GM21737 (cell line): ENCODE measurements around the gene WNT7B.

Experiments used
- ATAC-seq: cut with Tn5 transposase; IDR thresholded peaks from one replicate; pipeline ENCODE4 v1.9.1; 2021; ENCODE audit warnings: mild to moderate bottlenecking, moderate library complexity; ENCODE audit not compliant: unreplicated experiment

WNT7B gene

DNA sequence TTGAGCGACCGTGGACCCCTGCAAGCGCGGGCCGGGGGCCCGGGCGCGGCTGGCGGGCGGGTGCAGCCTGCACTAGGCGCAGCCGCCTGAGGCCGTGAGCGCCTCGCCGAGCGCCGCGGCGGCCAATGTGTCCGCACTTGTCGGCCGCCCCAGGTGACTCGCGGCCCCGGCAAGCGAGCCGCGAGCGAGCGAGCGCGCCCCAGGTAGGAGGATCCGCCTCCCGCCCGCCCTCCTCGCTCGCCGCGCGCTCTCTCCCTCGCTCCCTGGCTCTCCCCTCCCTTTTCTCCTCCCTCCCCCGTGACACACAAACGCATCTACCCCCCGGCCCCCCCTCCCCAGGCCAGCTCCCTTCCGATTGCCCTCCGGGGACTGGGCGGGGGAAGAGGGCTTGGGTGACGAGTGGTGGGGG is at the start of gene WNT7B:
Gene WNT7B (minus strand): TSS at position 160 of the 409 bp plus-strand sequence. CDS start 408 bp downstream, outside the sequence.
- ATAC-seq, result no peak

DNA sequence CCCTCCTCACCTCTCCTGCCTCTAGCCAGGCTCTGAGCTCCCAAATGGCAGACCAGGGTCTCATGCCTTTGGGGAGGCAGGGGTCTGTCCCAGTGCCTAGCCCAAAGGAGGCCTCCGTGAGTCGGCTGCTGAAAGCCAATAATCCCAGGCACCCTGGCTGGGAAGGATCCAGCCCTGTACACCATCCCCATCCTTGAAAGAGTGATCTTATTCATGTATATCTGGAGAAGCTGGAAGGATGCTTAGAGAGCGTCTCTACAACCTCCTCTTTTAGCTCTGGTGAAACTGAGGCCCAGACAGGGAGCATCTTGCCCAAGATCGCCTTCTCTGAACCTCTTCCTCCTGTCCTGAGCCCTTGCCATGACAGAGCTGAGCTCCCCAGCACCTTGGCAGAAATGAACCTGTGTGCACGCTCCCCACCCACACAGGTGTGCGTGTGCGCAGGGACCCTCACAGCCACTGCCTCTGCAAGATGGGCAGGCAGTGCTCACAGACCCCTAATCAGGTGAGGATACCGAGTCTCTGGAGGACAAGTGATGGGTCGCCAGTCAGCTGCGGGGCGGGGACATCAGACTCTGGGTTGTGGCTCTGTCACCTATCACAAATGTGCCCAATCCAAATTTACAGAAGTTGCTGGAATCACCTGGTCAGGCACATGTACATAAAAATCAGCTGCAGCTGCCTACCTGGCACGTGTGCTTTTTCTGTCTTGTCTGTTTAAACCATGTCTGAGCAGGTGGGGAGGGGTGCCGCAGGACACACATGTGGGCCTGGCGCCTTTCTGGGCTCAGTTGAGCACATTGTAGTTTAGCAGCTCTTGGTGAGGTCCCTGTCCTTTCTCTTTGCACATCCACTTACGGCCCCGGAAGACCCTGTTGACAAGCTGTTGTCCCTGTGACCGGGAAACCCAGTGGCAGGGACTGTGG is 49.3 kb upstream of the WNT7B start:
- no peak for ATAC-seq

GRCh38 chr22:46025225-46025972 is 48.4 kb upstream of the WNT7B start:
- no peak for ATAC-seq

- ATAC-seq, result no peak
Measured at GRCh38 chr22:46024136-46024840, 47.3 kb upstream of the WNT7B start.

GRCh38 chr22:46023558-46023981 is 46.6 kb upstream of the WNT7B start:
- ATAC-seq, result no peak

DNA sequence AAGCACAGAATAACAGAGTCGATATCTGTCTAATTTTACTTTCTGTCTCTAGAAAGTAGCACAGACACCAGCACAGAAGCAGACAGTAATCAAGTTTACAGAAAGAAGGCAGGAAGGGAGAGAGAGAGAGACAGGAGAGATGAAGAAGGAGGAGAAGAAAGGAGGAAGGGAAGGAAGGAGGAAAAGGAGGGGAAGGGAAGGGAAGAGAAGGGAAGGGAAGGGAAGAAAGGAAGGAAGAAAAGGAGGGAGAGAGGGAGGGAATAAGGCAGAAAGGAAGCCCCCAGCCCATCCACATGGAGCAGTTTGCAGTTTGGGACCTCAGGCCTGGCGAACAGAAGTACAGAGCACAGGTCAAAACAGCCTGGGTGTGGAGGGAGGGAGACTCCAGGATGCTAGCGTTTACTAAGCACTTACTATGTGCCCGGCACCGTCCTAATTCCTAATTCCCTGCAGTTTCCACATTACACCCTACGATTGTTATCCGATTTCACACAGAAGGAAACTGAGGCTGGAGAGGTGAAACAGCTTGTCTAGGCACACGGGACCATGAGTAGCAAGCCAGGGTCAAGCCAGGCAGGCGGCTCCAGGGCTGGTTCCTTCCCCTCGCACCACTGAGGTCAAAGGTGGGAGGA is 46.0 kb upstream of the WNT7B start:
- ATAC-seq, result no peak

GRCh38 chr22:46021577-46021976 is 44.6 kb upstream of the WNT7B start:
- no peak for ATAC-seq

DNA sequence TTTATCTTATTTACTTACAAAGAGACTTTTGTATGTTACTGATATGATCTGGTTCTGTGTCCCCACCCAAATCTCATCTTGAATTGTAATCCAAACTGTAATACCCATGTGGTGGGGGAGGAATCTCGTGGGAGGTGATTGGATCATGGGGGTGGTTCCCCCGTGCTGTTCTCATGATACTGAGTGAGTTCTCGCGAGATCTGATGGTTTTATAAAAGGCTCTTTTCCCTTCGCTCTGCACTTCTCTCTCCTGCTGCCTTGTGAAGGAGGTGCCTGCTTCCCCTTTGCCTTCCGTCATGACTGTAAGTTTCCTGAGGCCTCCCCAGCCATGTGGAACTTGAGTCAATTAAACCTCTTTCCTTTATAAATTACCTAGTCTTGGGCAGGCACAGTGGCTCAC is 42.4 kb upstream of the WNT7B start:
- no peak for ATAC-seq

- ATAC-seq, result no peak
Measured at GRCh38 chr22:46018859-46019258, 41.9 kb upstream of the WNT7B start.

DNA sequence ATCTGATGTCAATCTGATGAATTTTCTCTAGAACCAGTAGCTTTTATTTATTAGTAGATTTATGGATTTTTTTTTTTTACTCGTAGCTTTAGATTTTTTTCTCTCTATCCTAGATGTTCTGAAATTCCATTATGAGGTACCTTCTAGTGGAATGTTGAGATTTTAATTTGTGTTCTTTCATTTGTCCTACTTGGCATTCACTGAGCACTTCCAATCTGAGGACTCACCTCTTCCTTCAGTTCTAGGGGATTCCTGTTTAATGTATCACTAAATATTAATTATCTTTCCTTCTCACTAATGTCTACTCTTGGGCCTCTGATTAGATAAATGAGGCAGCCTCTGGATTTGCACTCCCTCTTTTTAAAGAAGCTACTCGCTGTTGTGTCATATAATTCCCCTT is 40.2 kb upstream of the WNT7B start:
- no peak for ATAC-seq

DNA sequence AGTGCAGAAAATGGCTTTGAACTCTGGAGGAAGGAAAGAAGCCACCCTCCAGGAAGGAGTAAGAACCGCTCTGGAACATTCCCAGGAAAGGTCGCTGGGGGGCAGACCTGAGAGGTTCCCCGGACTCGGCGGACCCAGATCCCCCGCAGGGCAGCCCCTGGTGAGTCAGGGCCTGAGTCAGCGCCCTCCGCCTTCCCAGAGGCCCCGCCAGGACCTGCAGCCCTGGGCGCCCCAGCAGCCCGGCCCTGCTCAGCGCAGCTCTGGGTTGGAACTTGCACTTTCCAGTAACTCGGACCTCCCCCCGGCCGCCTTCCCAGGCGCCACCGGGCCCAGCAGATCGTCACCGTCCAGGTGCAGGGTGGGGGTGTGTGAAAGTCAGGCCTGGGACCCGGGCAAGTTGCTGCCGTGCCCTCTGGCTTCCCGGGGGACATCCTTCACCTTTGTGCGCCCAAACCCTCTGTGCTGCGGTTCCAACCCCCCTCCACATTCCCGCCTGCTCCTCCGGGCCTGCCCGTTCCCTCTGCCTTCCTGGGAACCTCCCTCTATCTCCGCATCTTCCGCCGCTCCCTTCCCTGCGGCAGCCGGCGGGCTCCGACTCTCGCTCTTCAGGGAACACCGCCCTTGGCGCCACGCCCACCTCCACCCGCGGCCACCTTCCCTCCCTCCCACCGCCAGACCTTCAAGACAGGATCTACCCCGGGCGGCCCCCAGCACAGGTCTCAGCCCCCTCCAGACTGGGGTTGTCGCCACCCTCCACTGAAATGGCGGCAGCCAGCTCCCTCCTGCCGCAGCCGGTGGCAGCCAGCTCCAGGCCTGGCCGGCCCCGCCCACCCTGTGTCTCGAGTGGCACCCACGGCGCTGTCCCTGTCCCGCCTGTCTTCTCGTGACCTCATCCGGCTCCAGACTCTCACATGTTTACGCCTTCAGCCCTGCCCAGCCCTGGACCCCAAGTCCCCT is 36.8 kb upstream of the WNT7B start:
- ATAC-seq, result peak; percentile 78

- no peak for ATAC-seq
Measured at GRCh38 chr22:46012881-46013281, 35.9 kb upstream of the WNT7B start.

DNA sequence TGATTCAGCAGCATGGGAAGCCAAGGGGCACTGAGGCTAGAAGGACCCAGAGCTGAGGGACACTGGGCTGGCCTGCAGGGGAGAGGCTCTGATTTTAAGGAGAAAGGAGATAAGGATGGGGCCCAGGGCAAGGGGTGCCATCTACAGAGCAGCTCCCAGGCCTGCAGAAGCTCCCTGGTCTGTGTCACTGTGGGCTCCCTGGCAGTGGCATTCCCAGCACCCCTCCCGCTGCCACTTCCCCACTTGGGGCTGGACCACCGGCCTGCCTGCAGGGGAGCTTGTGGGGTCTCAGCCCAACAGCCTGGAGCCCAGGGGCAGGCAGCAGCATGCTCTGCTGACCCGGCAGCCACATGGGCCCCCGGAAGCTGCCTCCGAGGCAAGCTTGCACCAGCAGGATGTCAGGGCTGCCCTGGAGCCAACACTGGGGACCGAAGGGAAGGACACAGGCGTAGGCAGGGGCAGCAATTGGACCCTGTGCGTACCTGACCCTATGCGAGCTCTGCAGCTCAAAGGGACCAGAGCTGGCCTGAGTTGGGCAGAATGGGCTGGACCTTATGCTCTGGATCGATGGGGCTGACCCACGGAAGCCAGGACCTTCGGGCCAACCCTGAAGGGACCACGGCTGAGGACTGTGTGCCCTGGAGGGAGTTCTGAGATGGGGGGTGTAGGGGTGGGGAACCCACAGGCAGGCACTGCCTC is 35.4 kb upstream of the WNT7B start:
- no peak for ATAC-seq

GRCh38 chr22:46011627-46012181 is 34.7 kb upstream of the WNT7B start:
- no peak for ATAC-seq

GRCh38 chr22:46010951-46011626 is 34.1 kb upstream of the WNT7B start:
- no peak for ATAC-seq

DNA sequence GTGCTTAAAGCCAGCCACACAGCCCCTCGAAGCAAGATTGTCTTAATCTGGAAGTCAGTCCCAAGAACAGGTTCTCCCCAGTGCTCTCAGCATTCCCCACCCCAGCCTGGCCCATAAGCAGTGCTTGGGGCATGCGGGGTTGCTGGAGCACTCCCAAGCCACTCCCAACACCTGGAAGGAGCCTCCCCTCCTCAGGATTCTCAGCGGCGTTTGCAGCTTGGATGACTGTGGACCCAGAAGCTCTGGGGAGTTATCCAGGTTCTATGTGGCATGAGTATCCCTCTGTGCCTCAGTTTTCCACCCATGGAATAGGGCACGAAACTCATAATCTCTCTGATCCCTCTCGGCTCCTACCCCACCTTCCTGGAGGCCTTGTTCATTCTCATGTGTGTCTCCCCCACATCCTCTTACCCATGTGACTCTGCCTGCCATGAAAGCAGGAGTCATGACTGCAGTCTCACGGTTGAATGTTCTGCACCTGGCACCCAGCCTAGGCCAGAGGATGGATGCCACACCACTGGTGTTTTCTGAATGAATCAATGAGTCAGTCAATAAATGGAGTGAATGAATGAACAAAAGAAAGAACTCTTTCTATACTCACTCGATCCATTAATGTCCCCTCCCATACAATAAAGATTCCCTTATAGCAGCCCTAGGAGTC is 33.4 kb upstream of the WNT7B start:
- ATAC-seq, result no peak

- ATAC-seq, result no peak
Measured at GRCh38 chr22:46009730-46010129, 32.8 kb upstream of the WNT7B start.
